B cell (primary cell): Measurements from ENCODE around the gene YTHDC1.

Experiments
- CTCF ChIP-seq: fragments of 200-600 bp; IDR thresholded peaks from one replicate; pipeline ENCODE4 v1.8.0; 2022; ENCODE audit warnings: antibody characterized with exemption, mild to moderate bottlenecking
- EZH2 ChIP-seq: IDR thresholded peaks from 2 replicates; pipeline ENCODE4 v1.6.1; 2012; ENCODE audit warnings: borderline replicate concordance, low read depth, mild to moderate bottlenecking, moderate library complexity, low read length; ENCODE audit not compliant: insufficient read depth, poor library complexity, severe bottlenecking

- TF ChIP-seq EZH2: no peak
- no peak for TF ChIP-seq CTCF
Measured at GRCh38 chr4:68385267-68385666, 35.4 kb upstream of the YTHDC1 start.
